GM19455 (cell line): ENCODE results near the gene PTPN13.
"Not testable (repeated sequence)": the region's sequence is repeated elsewhere in the genome, so short reads cannot be mapped to it uniquely, and the experiment has no call there.

Experiments
- ATAC-seq: cut with Tn5 transposase; IDR thresholded peaks from one replicate; pipeline ENCODE4 v1.9.1; 2021; ENCODE audit not compliant: unreplicated experiment

The PTPN13 gene

GRCh38 chr4:86641516-86642090, 47.5 kb downstream of the PTPN13 start:
- ATAC-seq, result no peak

GRCh38 chr4:86644892-86645291, 50.8 kb downstream of the PTPN13 start:
- ATAC-seq, result no peak

- ATAC-seq, result no peak
Measured at GRCh38 chr4:86652332-86652932, 58.3 kb downstream of the PTPN13 start.

- ATAC-seq, result no peak
Measured at GRCh38 chr4:86653237-86653865, 59.2 kb downstream of the PTPN13 start.

- ATAC-seq, result not testable (repeated sequence)
Measured at GRCh38 chr4:86656781-86657180, 62.7 kb downstream of the PTPN13 start.

GRCh38 chr4:86657382-86657781, 63.3 kb downstream of the PTPN13 start:
- ATAC-seq, result no peak

- ATAC-seq, result no peak
Measured at GRCh38 chr4:86657910-86658309, 63.8 kb downstream of the PTPN13 start.

- no peak for ATAC-seq
Measured at GRCh38 chr4:86660401-86660800, 66.3 kb downstream of the PTPN13 start.

GRCh38 chr4:86661006-86661405, 66.9 kb downstream of the PTPN13 start:
- ATAC-seq, result no peak

GRCh38 chr4:86661418-86661817, 67.3 kb downstream of the PTPN13 start:
- no peak for ATAC-seq

GRCh38 chr4:86664959-86665358, 70.8 kb downstream of the PTPN13 start:
- no peak for ATAC-seq

- no peak for ATAC-seq
Measured at GRCh38 chr4:86670298-86670697, 76.2 kb downstream of the PTPN13 start.

- ATAC-seq, result no peak
Measured at GRCh38 chr4:86670756-86671155, 76.6 kb downstream of the PTPN13 start.

- no peak for ATAC-seq
Measured at GRCh38 chr4:86675548-86675947, 81.4 kb downstream of the PTPN13 start.

- no peak for ATAC-seq
Measured at GRCh38 chr4:86678796-86679195, 84.7 kb downstream of the PTPN13 start.

- no peak for ATAC-seq
Measured at GRCh38 chr4:86679441-86679840, 85.3 kb downstream of the PTPN13 start.

GRCh38 chr4:86683167-86683566, 89.1 kb downstream of the PTPN13 start:
- ATAC-seq, result no peak

- ATAC-seq, result no peak
Measured at GRCh38 chr4:86683983-86684382, 89.9 kb downstream of the PTPN13 start.

GRCh38 chr4:86685401-86685800, 91.3 kb downstream of the PTPN13 start:
- no peak for ATAC-seq

GRCh38 chr4:86686741-86687140, 92.6 kb downstream of the PTPN13 start:
- ATAC-seq, result no peak

GRCh38 chr4:86688026-86688425, 93.9 kb downstream of the PTPN13 start:
- ATAC-seq, result no peak

- no peak for ATAC-seq
Measured at GRCh38 chr4:86704601-86705000, 110.5 kb downstream of the PTPN13 start.
